WTC11 (cell line): Measurements from ENCODE around the gene SCD. TPM values are rescaled to one million over a fixed set of nuclear protein-coding genes. Genes with fewer than 3 reads are reported as not detected.

Experiments used
- ATAC-seq: fragments of 200-7000 bp; cut with Tn5 transposase; 2 replicates; pipeline ENCODE4 v1.10.0; 2021; ENCODE audit warnings: mild to moderate bottlenecking, moderate library complexity
- CTCF ChIA-PET: fragments of 300-600 bp; sonication (Branson Sonifier 250); formaldehyde crosslinking; loops from one replicate; lab custom pipeline; 2021; ENCODE audit warnings: antibody characterized with exemption; lab: Charles Lee
- POLR2A ChIA-PET: fragments of 350-600 bp; sonication (Branson Sonifier 250); formaldehyde crosslinking; loops from one replicate; lab custom pipeline; 2021; ENCODE audit warnings: antibody characterized with exemption; lab: Charles Lee
- DNase-seq: peaks from one replicate; pipeline ENCODE4 v3.0.0; 2021; ENCODE audit warnings: low spot score
- H3K27ac Mint-ChIP-seq: 2 replicates; pipeline ENCODE4 v1.8.0; 2021; ENCODE audit warnings: mixed read lengths
- H3K27me3 Mint-ChIP-seq: 2 replicates; pipeline ENCODE4 v1.8.0; 2021; ENCODE audit warnings: low read depth, mild to moderate bottlenecking, moderate library complexity, mixed read lengths
- H3K36me3 Mint-ChIP-seq: 2 replicates; pipeline ENCODE4 v1.8.0; 2021; ENCODE audit warnings: mixed read lengths
- H3K4me1 Mint-ChIP-seq: 2 replicates; pipeline ENCODE4 v1.8.0; 2022; ENCODE audit warnings: mixed read lengths
- H3K4me3 Mint-ChIP-seq: 2 replicates; pipeline ENCODE4 v1.8.0; 2021; ENCODE audit warnings: mild to moderate bottlenecking, moderate library complexity, mixed read lengths
- H3K9me3 Mint-ChIP-seq: 2 replicates; pipeline ENCODE4 v1.8.0; 2021; ENCODE audit warnings: mixed read lengths
- ATF1 ChIP-seq: sonication (generic); formaldehyde crosslinking; IDR thresholded peaks from 2 replicates; pipeline ENCODE4 v1.8.1; 2023; ENCODE audit warnings: mild to moderate bottlenecking, moderate library complexity, missing genetic modification reagents
- ATF3 ChIP-seq: sonication (generic); formaldehyde crosslinking; conservative IDR thresholded peaks from 2 replicates; pipeline ENCODE4 v1.8.1; 2022; ENCODE audit warnings: mild to moderate bottlenecking, missing genetic modification reagents
- EMX1 ChIP-seq: fragments of 250-450 bp; sonication (Bioruptor Pico); IDR thresholded peaks from 2 replicates; pipeline ENCODE4 v1.8.0; 2021; ENCODE audit warnings: mild to moderate bottlenecking
- ESRRA ChIP-seq: sonication (generic); formaldehyde crosslinking; IDR thresholded peaks from 2 replicates; pipeline ENCODE4 v1.8.1; 2022; ENCODE audit warnings: mild to moderate bottlenecking, missing genetic modification reagents, borderline replicate concordance
- FOXJ3 ChIP-seq: sonication (generic); formaldehyde crosslinking; IDR thresholded peaks from 2 replicates; pipeline ENCODE4 v1.9.0; 2021; ENCODE audit warnings: missing genetic modification reagents, mild to moderate bottlenecking, borderline replicate concordance
- FOXK1 ChIP-seq: sonication (generic); formaldehyde crosslinking; IDR thresholded peaks from 2 replicates; pipeline ENCODE4 v1.8.0; 2022; ENCODE audit warnings: mild to moderate bottlenecking, moderate library complexity, missing genetic modification reagents
- FOXP1 ChIP-seq: sonication (generic); formaldehyde crosslinking; IDR thresholded peaks from 2 replicates; pipeline ENCODE4 v1.8.0; 2022; ENCODE audit warnings: missing genetic modification reagents, mild to moderate bottlenecking, moderate library complexity, borderline replicate concordance
- GABPB1 ChIP-seq: sonication (generic); formaldehyde crosslinking; IDR thresholded peaks from 2 replicates; pipeline ENCODE4 v1.8.1; 2023; ENCODE audit warnings: mild to moderate bottlenecking, missing genetic modification reagents
- GTF2I ChIP-seq: fragments of 250-450 bp; sonication (Bioruptor Pico); conservative IDR thresholded peaks from 2 replicates; pipeline ENCODE4 v1.4.0; 2021; ENCODE audit warnings: mild to moderate bottlenecking
- JAZF1 ChIP-seq: fragments of 250-450 bp; sonication (Bioruptor Pico); IDR thresholded peaks from 2 replicates; pipeline ENCODE4 v1.9.0; 2021; ENCODE audit warnings: moderate library complexity, mild to moderate bottlenecking, inconsistent platforms
- JUN ChIP-seq: sonication (generic); formaldehyde crosslinking; IDR thresholded peaks from 2 replicates; pipeline ENCODE4 v1.8.0; 2023; ENCODE audit warnings: mild to moderate bottlenecking, missing genetic modification reagents
- MXD4 ChIP-seq: fragments of 250-450 bp; sonication (Bioruptor Pico); IDR thresholded peaks from 2 replicates; pipeline ENCODE4 v1.8.0; 2021; ENCODE audit warnings: mild to moderate bottlenecking, moderate library complexity, borderline replicate concordance
- MYBL2 ChIP-seq: sonication (generic); formaldehyde crosslinking; IDR thresholded peaks from 2 replicates; pipeline ENCODE4 v1.8.1; 2023; ENCODE audit warnings: mild to moderate bottlenecking, moderate library complexity, missing genetic modification reagents
- SMAD3 ChIP-seq: sonication (generic); formaldehyde crosslinking; IDR thresholded peaks from 2 replicates; pipeline ENCODE4 v1.8.0; 2022; ENCODE audit warnings: missing genetic modification reagents, mild to moderate bottlenecking, borderline replicate concordance
- SOX15 ChIP-seq: fragments of 250-450 bp; sonication (Bioruptor Pico); IDR thresholded peaks from 2 replicates; pipeline ENCODE4 v1.9.0; 2021; ENCODE audit warnings: mild to moderate bottlenecking
- ZBTB43 ChIP-seq: sonication (generic); formaldehyde crosslinking; IDR thresholded peaks from 2 replicates; pipeline ENCODE4 v1.8.1; 2023; ENCODE audit warnings: mild to moderate bottlenecking, missing genetic modification reagents
- ZNF219 ChIP-seq: sonication (generic); formaldehyde crosslinking; IDR thresholded peaks from 2 replicates; pipeline ENCODE4 v1.8.0; 2023; ENCODE audit warnings: missing genetic modification reagents, mild to moderate bottlenecking, borderline replicate concordance
- ZNF232 ChIP-seq: sonication (generic); formaldehyde crosslinking; IDR thresholded peaks from 2 replicates; pipeline ENCODE4 v1.8.0; 2022; ENCODE audit warnings: mild to moderate bottlenecking, missing genetic modification reagents
- ZNF396 ChIP-seq: fragments of 250-450 bp; sonication (Bioruptor Pico); IDR thresholded peaks from 2 replicates; pipeline ENCODE4 v1.8.0; 2021; ENCODE audit warnings: mild to moderate bottlenecking, moderate library complexity, borderline replicate concordance
- ZNF416 ChIP-seq: fragments of 250-450 bp; sonication (Bioruptor Pico); IDR thresholded peaks from 2 replicates; pipeline ENCODE4 v1.9.0; 2021; ENCODE audit warnings: mild to moderate bottlenecking, inconsistent platforms
- ZNF671 ChIP-seq: fragments of 250-450 bp; sonication (Bioruptor Pico); IDR thresholded peaks from 2 replicates; pipeline ENCODE4 v1.8.0; 2021; ENCODE audit warnings: mild to moderate bottlenecking
- total RNA-seq: library from RNA; stranded (reverse); gene quantifications from 3 replicates; pipeline ENCODE4 v1.2.3, GENCODE V29; 2021
- TF ChIP-seq, protein P1 (sequence below): sonication (generic); formaldehyde crosslinking; IDR thresholded peaks from 2 replicates; pipeline ENCODE4 v1.8.1; 2022; ENCODE audit warnings: low read depth, missing genetic modification reagents, borderline replicate concordance
- TF ChIP-seq, protein P2 (sequence below): sonication (generic); formaldehyde crosslinking; IDR thresholded peaks from 2 replicates; pipeline ENCODE4 v1.8.0; 2022; ENCODE audit warnings: mild to moderate bottlenecking, missing genetic modification reagents
- TF ChIP-seq, protein P3 (sequence below): sonication (generic); formaldehyde crosslinking; IDR thresholded peaks from 2 replicates; pipeline ENCODE4 v1.8.0; 2022; ENCODE audit warnings: mild to moderate bottlenecking, missing genetic modification reagents

The SCD gene
- total RNA-seq, 1 experiment from 2014 or later, result 556 TPM

- Mint-ChIP-seq H3K27ac (no peak overlapping the region), H3K36me3 (no peaks in the 10 kb centered on the region), H3K27me3 (peaks cover 36% of the 10 kb centered on the region), H3K4me3 (no peak overlapping the region), H3K9me3 (no peaks in the 10 kb centered on the region), H3K4me1 (peaks cover 2% of the 10 kb centered on the region; the same call in 1 of the 2 replicates)
- DNase-seq (no peak), ATAC-seq (peak; percentile 58)
- ChIA-PET POLR2A (no interaction called here), CTCF (interaction anchor here (0.6 to 1.4 kb wide), 4 partner anchors 29 to 183 kb away, joined by 3 to 4 read pairs (median 3); no protein-coding TSS in a partner anchor)
- TF ChIP-seq ZNF396, result no peak
- no peak for TF ChIP-seq ZNF416
- no peak for TF ChIP-seq FOXJ3
- TF ChIP-seq GTF2I (CRISPR knock-in tag), result no peak
- TF ChIP-seq FOXK1 (CRISPR knock-in tag), result no peak
- no peak for TF ChIP-seq ZBTB43 (CRISPR knock-in tag)
- TF ChIP-seq FOXP1, result no peak
- no peak for TF ChIP-seq SMAD3
- no peak for TF ChIP-seq SOX15 (CRISPR knock-in tag)
- TF ChIP-seq ATF1 (CRISPR knock-in tag), result no peak
- TF ChIP-seq MYBL2 (CRISPR knock-in tag), result no peak
- no peak for TF ChIP-seq GABPB1
- TF ChIP-seq MXD4 (CRISPR knock-in tag), result no peak
- TF ChIP-seq, protein P1, sequence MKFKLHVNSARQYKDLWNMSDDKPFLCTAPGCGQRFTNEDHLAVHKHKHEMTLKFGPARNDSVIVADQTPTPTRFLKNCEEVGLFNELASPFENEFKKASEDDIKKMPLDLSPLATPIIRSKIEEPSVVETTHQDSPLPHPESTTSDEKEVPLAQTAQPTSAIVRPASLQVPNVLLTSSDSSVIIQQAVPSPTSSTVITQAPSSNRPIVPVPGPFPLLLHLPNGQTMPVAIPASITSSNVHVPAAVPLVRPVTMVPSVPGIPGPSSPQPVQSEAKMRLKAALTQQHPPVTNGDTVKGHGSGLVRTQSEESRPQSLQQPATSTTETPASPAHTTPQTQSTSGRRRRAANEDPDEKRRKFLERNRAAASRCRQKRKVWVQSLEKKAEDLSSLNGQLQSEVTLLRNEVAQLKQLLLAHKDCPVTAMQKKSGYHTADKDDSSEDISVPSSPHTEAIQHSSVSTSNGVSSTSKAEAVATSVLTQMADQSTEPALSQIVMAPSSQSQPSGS (CRISPR knock-in tag), result no peak
Measured at GRCh38 chr10:100333106-100333505, 13.9 kb upstream of the SCD start.

GRCh38 chr10:100333661-100334440 is 13.2 kb upstream of the SCD start:
- CTCF ChIA-PET, result interaction anchor here (1.1 to 1.4 kb wide), 2 partner anchors 30 to 148 kb away, joined by 3 to 4 read pairs; no protein-coding TSS in a partner anchor

DNA sequence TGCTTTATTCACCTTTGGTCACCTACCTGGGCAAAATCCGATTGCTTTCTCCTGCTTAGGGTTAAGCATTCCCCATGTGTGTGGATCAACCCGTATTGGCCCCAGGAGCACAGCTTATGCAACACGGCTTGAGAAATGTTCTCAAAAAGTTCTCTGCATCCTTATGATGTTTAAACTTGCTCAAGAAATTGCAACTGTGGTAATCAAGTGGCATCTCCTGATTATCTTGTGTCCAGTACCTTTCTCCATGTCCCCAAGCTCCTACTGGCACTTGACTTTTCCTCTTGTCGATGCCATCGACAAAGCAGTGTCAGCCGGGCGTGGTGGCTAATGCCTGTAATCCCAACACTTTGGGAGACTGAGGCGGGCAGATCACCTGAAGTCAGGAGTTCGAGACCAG is 12.3 kb upstream of the SCD start:
- DNase-seq (no peak), ATAC-seq (no peak)
- Mint-ChIP-seq H3K27me3 (peaks cover 27% of the 10 kb centered on the region), H3K4me1 (peaks cover 7% of the 10 kb centered on the region), H3K9me3 (no peaks in the 10 kb centered on the region), H3K36me3 (no peaks in the 10 kb centered on the region), H3K4me3 (no peak overlapping the region), H3K27ac (no peak overlapping the region)
- ChIA-PET POLR2A (no interaction called here), CTCF (no interaction called here)
- TF ChIP-seq ZNF671 (CRISPR knock-in tag) (no peak), ESRRA (CRISPR knock-in tag) (no peak), EMX1 (no peak), JAZF1 (CRISPR knock-in tag) (no peak), FOXK1 (CRISPR knock-in tag) (no peak), MXD4 (CRISPR knock-in tag) (no peak), JUN (CRISPR knock-in tag) (no peak), FOXJ3 (no peak)
- TF ChIP-seq, protein P2, sequence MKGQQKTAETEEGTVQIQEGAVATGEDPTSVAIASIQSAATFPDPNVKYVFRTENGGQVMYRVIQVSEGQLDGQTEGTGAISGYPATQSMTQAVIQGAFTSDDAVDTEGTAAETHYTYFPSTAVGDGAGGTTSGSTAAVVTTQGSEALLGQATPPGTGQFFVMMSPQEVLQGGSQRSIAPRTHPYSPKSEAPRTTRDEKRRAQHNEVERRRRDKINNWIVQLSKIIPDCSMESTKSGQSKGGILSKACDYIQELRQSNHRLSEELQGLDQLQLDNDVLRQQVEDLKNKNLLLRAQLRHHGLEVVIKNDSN (CRISPR knock-in tag), result no peak
- TF ChIP-seq, protein P3, sequence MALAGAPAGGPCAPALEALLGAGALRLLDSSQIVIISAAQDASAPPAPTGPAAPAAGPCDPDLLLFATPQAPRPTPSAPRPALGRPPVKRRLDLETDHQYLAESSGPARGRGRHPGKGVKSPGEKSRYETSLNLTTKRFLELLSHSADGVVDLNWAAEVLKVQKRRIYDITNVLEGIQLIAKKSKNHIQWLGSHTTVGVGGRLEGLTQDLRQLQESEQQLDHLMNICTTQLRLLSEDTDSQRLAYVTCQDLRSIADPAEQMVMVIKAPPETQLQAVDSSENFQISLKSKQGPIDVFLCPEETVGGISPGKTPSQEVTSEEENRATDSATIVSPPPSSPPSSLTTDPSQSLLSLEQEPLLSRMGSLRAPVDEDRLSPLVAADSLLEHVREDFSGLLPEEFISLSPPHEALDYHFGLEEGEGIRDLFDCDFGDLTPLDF (CRISPR knock-in tag), result no peak

More at GRCh38 chr10:100333661-100334440, 13.2 kb upstream of the SCD start:
- no peak overlapping the region for H3K27ac Mint-ChIP-seq
- ATAC-seq, result no peak
- no peak overlapping the region for H3K4me3 Mint-ChIP-seq
- no peaks in the 10 kb centered on the region for H3K36me3 Mint-ChIP-seq
- peaks cover 32% of the 10 kb centered on the region for H3K27me3 Mint-ChIP-seq
- no peaks in the 10 kb centered on the region for H3K9me3 Mint-ChIP-seq
- peaks cover 6% of the 10 kb centered on the region for H3K4me1 Mint-ChIP-seq
- TF ChIP-seq ATF3 (CRISPR knock-in tag), result no peak
- TF ChIP-seq, protein P1 (CRISPR knock-in tag), result no peak
- no peak for TF ChIP-seq ZNF219
- TF ChIP-seq MXD4 (CRISPR knock-in tag), result no peak
- TF ChIP-seq FOXJ3, result no peak
- TF ChIP-seq ZNF232 (CRISPR knock-in tag), result no peak
- POLR2A ChIA-PET, result interaction anchor here (0.6 to 0.7 kb wide), 2 partner anchors 13 to 31 kb away, joined by 3 to 4 read pairs; partner anchors contain the start of gene SCD
- no peak for DNase-seq
